Gastrocnemius medialis (tissue), 4 donors: ENCODE data around the gene EVX2.

ENCODE experiments used
- POLR2A ChIP-seq, 2 donors: fragments of 450-650 bp; IDR thresholded peaks; one replicate each; pipeline ENCODE4 v1.6.1; 2017; ENCODE audit warnings: antibody characterized with exemption in 2 of 2, mild to moderate bottlenecking in 2 of 2, moderate library complexity in 2 of 2
- TF ChIP-seq, protein P1 (sequence below), 5 experiments: fragments of 450-650 bp in 3 of 5; fragments of 200-600 bp in 2 of 5; sonication (generic) in 2 of 5; IDR thresholded peaks in 4 of 5; conservative IDR thresholded peaks in 1 of 5; 1 replicate in 4 of 5; 2 replicates in 1 of 5; pipeline ENCODE4 v1.5.1; 2016 to 2019; ENCODE audit warnings: antibody characterized with exemption in 5 of 5, mild to moderate bottlenecking in 3 of 5, moderate library complexity in 3 of 5

DNA sequence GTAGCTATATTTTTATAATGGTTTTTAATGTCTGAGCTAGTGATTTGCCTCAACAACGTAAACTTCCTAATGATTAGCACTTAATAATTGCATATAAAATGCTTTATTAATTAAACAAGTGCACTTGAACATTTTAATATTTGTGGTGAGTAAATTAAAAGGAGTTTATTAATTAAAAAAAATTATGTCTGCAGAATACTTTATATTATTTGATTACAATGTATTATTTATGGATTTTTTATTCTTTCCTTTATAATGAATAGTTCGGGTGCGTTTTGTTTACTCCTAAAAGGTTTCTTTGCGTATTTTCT lies 48.0 kb upstream of the EVX2 start:
- TF ChIP-seq, protein P1, sequence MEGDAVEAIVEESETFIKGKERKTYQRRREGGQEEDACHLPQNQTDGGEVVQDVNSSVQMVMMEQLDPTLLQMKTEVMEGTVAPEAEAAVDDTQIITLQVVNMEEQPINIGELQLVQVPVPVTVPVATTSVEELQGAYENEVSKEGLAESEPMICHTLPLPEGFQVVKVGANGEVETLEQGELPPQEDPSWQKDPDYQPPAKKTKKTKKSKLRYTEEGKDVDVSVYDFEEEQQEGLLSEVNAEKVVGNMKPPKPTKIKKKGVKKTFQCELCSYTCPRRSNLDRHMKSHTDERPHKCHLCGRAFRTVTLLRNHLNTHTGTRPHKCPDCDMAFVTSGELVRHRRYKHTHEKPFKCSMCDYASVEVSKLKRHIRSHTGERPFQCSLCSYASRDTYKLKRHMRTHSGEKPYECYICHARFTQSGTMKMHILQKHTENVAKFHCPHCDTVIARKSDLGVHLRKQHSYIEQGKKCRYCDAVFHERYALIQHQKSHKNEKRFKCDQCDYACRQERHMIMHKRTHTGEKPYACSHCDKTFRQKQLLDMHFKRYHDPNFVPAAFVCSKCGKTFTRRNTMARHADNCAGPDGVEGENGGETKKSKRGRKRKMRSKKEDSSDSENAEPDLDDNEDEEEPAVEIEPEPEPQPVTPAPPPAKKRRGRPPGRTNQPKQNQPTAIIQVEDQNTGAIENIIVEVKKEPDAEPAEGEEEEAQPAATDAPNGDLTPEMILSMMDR (IDR thresholded peaks at IDR 0.05 in 4 of 5, conservative IDR thresholded peaks at IDR 0.05 in 1 of 5) = no peak
- TF ChIP-seq POLR2A (IDR thresholded peaks at IDR 0.05) = no peak
